ENCODE results near the gene MGRN1.

MGRN1 gene

GRCh38 chr16:4588386-4588785 lies 36.2 kb upstream of the MGRN1 start (continued):
- TF ChIP-seq PRDM2 (tag by site-specific recombination; IDR thresholded peaks at IDR 0.05; ENCODE audit: borderline replicate concordance) = no peak

- ChIA-PET POLR2A (no interaction called here), CTCF (interaction anchor here (0.6 to 1.1 kb wide), 4 partner anchors 70 to 367 kb away, joined by 3 to 4 read pairs (median 3); no protein-coding TSS in a partner anchor)
- H3K27ac ChIP-seq (ENCODE audit: extremely low read depth, low read depth, low read length) = no peak overlapping the region
- H3K9me3 ChIP-seq (ENCODE audit: control insufficient read depth, insufficient read depth, low read depth, low read length) = no peaks in the 10 kb centered on the region
- no peaks in the 10 kb centered on the region for H3K36me3 ChIP-seq (ENCODE audit: control insufficient read depth in 2 of 2, insufficient read depth in 1 of 2, low read length in 2 of 2)
- TF ChIP-seq ZNF580 (tag by site-specific recombination; IDR thresholded peaks at IDR 0.05) (no peak), ZNF585B (tag by site-specific recombination; IDR thresholded peaks at IDR 0.05) (no peak)
- H3K4me3 ChIP-seq (ENCODE audit: low read depth, low read length) = no peak overlapping the region
- H3K4me1 ChIP-seq (ENCODE audit: control insufficient read depth, insufficient read depth, low read length) = no peaks in the 10 kb centered on the region
Measured at GRCh38 chr16:4588961-4589360, 35.7 kb upstream of the MGRN1 start.

- Histone ChIP-seq H3K27ac (ENCODE audit: extremely low read depth, low read depth, low read length) (no peak overlapping the region), H3K36me3 (ENCODE audit: control insufficient read depth in 2 of 2, insufficient read depth in 1 of 2, low read length in 2 of 2) (no peaks in the 10 kb centered on the region), H3K4me1 (ENCODE audit: control insufficient read depth, insufficient read depth, low read length) (no peaks in the 10 kb centered on the region), H3K9me3 (ENCODE audit: control insufficient read depth, insufficient read depth, low read depth, low read length) (no peaks in the 10 kb centered on the region), H3K4me3 (ENCODE audit: low read depth, low read length) (no peak overlapping the region)
- POLR2A ChIA-PET = no interaction called here
- CTCF ChIA-PET = interaction anchor here (1.2 kb wide), 1 partner anchor 33 kb away, joined by 3 read pairs; the partner anchor contains the start of gene MGRN1
- TF ChIP-seq ZNF157 (tag by site-specific recombination; IDR thresholded peaks at IDR 0.05) (no peak), ZNF37A (tag by site-specific recombination; IDR thresholded peaks at IDR 0.05) (no peak), KLF8 (tag by site-specific recombination; IDR thresholded peaks at IDR 0.05) (no peak), ZNF211 (tag by site-specific recombination; IDR thresholded peaks at IDR 0.05; ENCODE audit: low read depth) (no peak), ZNF140 (tag by site-specific recombination; IDR thresholded peaks at IDR 0.05) (no peak), ZNF501 (tag by site-specific recombination; IDR thresholded peaks at IDR 0.05) (no peak), ZNF664 (tag by site-specific recombination; IDR thresholded peaks at IDR 0.05) (no peak), ZNF704 (tag by site-specific recombination; IDR thresholded peaks at IDR 0.05) (no peak), PRDM4 (tag by site-specific recombination; IDR thresholded peaks at IDR 0.05) (no peak), ZNF623 (tag by site-specific recombination; IDR thresholded peaks at IDR 0.05) (no peak), FEZF1 (tag by site-specific recombination; IDR thresholded peaks at IDR 0.05) (no peak), GLI4 (tag by site-specific recombination; IDR thresholded peaks at IDR 0.05) (no peak)
Measured at GRCh38 chr16:4591191-4591590, 33.4 kb upstream of the MGRN1 start.
